ENCODE measurements around the gene ZNF727.
"Not testable (repeated sequence)": the region's sequence is repeated elsewhere in the genome, so short reads cannot be mapped to it uniquely, and the experiment has no call there.

Gene ZNF727

GRCh38 chr7:64045301-64046040 is at the start of gene ZNF727:
ZNF727 (plus strand) TSS chr7:64045434; CDS start chr7:64045622, 188 bp downstream.
- Histone ChIP-seq H3K9ac (ENCODE audit: low read depth, low read length) (peak within 1 kb of the TSS; percentile 68), H3K4me3 (ENCODE audit: low read depth in 1 of 2, low read length in 2 of 2) (peak within 1 kb of the TSS; percentile 59 to 79; a peak in 3 of 4 replicates), H4K20me1 (ENCODE audit: insufficient read depth, low read length) (no peaks in the 10 kb centered on the region), H3K27me3 (ENCODE audit: insufficient read depth, low read length, poor library complexity) (no peaks in the 10 kb centered on the region), H3K4me2 (ENCODE audit: insufficient read depth, low read length) (peak within 1 kb of the TSS; percentile 60), H3K9me3 (ENCODE audit: insufficient read depth, low read length, severe bottlenecking) (peaks cover 24% of the 10 kb centered on the region), H3K79me2 (ENCODE audit: insufficient read depth, low read length) (peaks cover 41% of the 10 kb centered on the region), H3K27ac (ENCODE audit: low read length) (peak within 1 kb of the TSS; percentile 98), H2AFZ (ENCODE audit: low read depth, low read length) (peak within 1 kb of the TSS; percentile 87), H3K36me3 (ENCODE audit: insufficient read depth, low read length) (peaks cover 11% of the 10 kb centered on the region), H3K4me1 (ENCODE audit: insufficient read depth, low read length) (peaks cover 27% of the 10 kb centered on the region)
- DNase-seq = peak; percentile 86
- TF ChIP-seq CTCF (IDR thresholded peaks at IDR 0.05; ENCODE audit: borderline replicate concordance, extremely low read depth, low read length, poor library complexity, severe bottlenecking) (no peak), EZH2 (IDR thresholded peaks at IDR 0.05; ENCODE audit: borderline replicate concordance, low read depth, low read length, severe bottlenecking) (no peak)
- peak; percentile 95 for ATAC-seq (ENCODE audit: insufficient read depth, low read depth)

- ATAC-seq (ENCODE audit: insufficient read depth, low read depth) (no peak), DNase-seq (no peak)
- Histone ChIP-seq H3K79me2 (ENCODE audit: insufficient read depth, low read length) (no peaks in the 10 kb centered on the region), H3K4me1 (ENCODE audit: insufficient read depth, low read length) (no peaks in the 10 kb centered on the region), H2AFZ (ENCODE audit: low read depth, low read length) (no peak within 1 kb of the TSS), H3K9me3 (ENCODE audit: insufficient read depth, low read length, severe bottlenecking) (peaks cover 8% of the 10 kb centered on the region), H3K27ac (ENCODE audit: low read length) (no peak within 1 kb of the TSS), H3K36me3 (ENCODE audit: insufficient read depth, low read length) (no peaks in the 10 kb centered on the region), H3K4me3 (ENCODE audit: low read depth in 1 of 2, low read length in 2 of 2) (no peak within 1 kb of the TSS), H3K4me2 (ENCODE audit: insufficient read depth, low read length) (no peak within 1 kb of the TSS), H3K27me3 (ENCODE audit: insufficient read depth, low read length, poor library complexity) (no peaks in the 10 kb centered on the region), H4K20me1 (ENCODE audit: insufficient read depth, low read length) (no peaks in the 10 kb centered on the region), H3K9ac (ENCODE audit: low read depth, low read length) (no peak within 1 kb of the TSS)
- TF ChIP-seq CTCF (IDR thresholded peaks at IDR 0.05; ENCODE audit: borderline replicate concordance, extremely low read depth, low read length, poor library complexity, severe bottlenecking) (no peak), EZH2 (IDR thresholded peaks at IDR 0.05; ENCODE audit: borderline replicate concordance, low read depth, low read length, severe bottlenecking) (no peak)
These were observed 46.7 kb upstream of the ZNF727 start, which contains the start of gene ZNF722 for GRCh38 chr7:63998549-63998948. ZNF722 (plus strand) TSS chr7:63998849; CDS start chr7:63998962, 113 bp downstream.

- not testable (repeated sequence) for ATAC-seq (ENCODE audit: insufficient read depth, low read depth); H3K4me3 ChIP-seq (ENCODE audit: low read depth in 1 of 2, low read length in 2 of 2); H3K4me1 ChIP-seq (ENCODE audit: insufficient read depth, low read length); H4K20me1 ChIP-seq (ENCODE audit: insufficient read depth, low read length); H3K27me3 ChIP-seq (ENCODE audit: insufficient read depth, low read length, poor library complexity); DNase-seq; H3K9ac ChIP-seq (ENCODE audit: low read depth, low read length); H3K36me3 ChIP-seq (ENCODE audit: insufficient read depth, low read length); H2AFZ ChIP-seq (ENCODE audit: low read depth, low read length); H3K27ac ChIP-seq (ENCODE audit: low read length); H3K79me2 ChIP-seq (ENCODE audit: insufficient read depth, low read length); H3K9me3 ChIP-seq (ENCODE audit: insufficient read depth, low read length, severe bottlenecking); H3K4me2 ChIP-seq (ENCODE audit: insufficient read depth, low read length)
These were observed 29.7 kb upstream of the ZNF727 start for GRCh38 chr7:64015496-64015895.

GRCh38 chr7:64035388-64035787 is 9.8 kb upstream of the ZNF727 start:
- Histone ChIP-seq H3K4me3 (ENCODE audit: low read depth in 1 of 2, low read length in 2 of 2) (no peak overlapping the region), H3K4me1 (ENCODE audit: insufficient read depth, low read length) (no peaks in the 10 kb centered on the region), H3K36me3 (ENCODE audit: insufficient read depth, low read length) (no peaks in the 10 kb centered on the region), H2AFZ (ENCODE audit: low read depth, low read length) (no peak overlapping the region), H3K9me3 (ENCODE audit: insufficient read depth, low read length, severe bottlenecking) (peaks cover 46% of the 10 kb centered on the region), H3K4me2 (ENCODE audit: insufficient read depth, low read length) (no peak overlapping the region), H3K27ac (ENCODE audit: low read length) (no peak overlapping the region), H4K20me1 (ENCODE audit: insufficient read depth, low read length) (no peaks in the 10 kb centered on the region), H3K79me2 (ENCODE audit: insufficient read depth, low read length) (no peaks in the 10 kb centered on the region), H3K27me3 (ENCODE audit: insufficient read depth, low read length, poor library complexity) (no peaks in the 10 kb centered on the region), H3K9ac (ENCODE audit: low read depth, low read length) (no peak overlapping the region)
- DNase-seq (no peak), ATAC-seq (ENCODE audit: insufficient read depth, low read depth) (no peak)
- no peak for TF ChIP-seq EZH2 (IDR thresholded peaks at IDR 0.05; ENCODE audit: borderline replicate concordance, low read depth, low read length, severe bottlenecking)
- TF ChIP-seq CTCF (IDR thresholded peaks at IDR 0.05; ENCODE audit: borderline replicate concordance, extremely low read depth, low read length, poor library complexity, severe bottlenecking) = no peak

Data from DND-41 (cell line).